ENCODE data around the gene FAM111A. TPM values are rescaled to one million over a fixed set of nuclear protein-coding genes. Genes with fewer than 3 reads are reported as not detected.

Gene FAM111A
- polyA plus RNA-seq, 1 of the 3 experiments (the other 2 are of a cell fraction) = 5.9 TPM

DNA sequence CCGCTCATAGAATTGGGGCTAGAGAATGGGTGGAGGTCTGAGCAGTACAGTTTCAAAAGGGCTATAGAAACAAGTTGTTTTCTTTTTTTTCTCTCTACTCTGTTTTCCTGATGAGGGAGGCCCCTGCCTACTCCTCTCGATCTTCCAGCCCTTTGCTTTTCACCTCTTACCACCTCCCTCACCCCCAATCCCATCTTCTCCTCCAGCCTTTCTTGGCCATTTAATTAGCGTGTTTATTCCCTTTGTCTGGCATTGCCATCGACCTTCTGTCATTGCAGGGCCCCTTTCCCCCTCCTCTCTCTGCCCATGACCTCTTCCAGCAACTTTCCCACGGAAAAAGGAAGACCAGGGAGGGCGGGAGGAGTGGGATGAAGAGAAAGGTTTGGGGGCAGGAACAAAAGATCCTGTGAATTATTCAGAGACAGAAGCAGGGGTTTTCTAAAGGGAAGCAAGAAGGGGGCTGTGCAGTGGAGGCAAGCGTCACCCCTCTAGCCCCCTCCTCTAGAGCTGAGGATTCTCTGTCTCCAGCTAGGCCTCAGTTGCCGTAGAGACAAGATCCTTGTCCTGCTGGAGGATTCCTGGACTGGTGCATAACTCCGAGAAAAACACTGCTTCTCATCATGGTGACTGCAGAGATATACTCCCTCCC, 42.2 kb downstream of the FAM111A start:
- Histone ChIP-seq H3F3A (replicated peaks; ENCODE audit: insufficient read depth) (no peaks in the 10 kb centered on the region), H3K4me1 (ENCODE audit: control insufficient read depth in 1 of 2, insufficient read depth in 2 of 2, low read depth in 1 of 2, low read length in 1 of 2) (no peaks in the 10 kb centered on the region), H3K9me2 (no peaks in the 10 kb centered on the region), H3K79me2 (ENCODE audit: insufficient read depth) (no peaks in the 10 kb centered on the region), H2AFZ (ENCODE audit: low read depth) (no peak overlapping the region), H3K9me3 (no peaks in the 10 kb centered on the region), H3K9ac (no peak overlapping the region), H3K4me3 (ENCODE audit: low read depth in 2 of 2, low read length in 1 of 2) (no peak overlapping the region), H3K36me3 (replicated peaks in 1 of 2; ENCODE audit: control insufficient read depth in 1 of 2, insufficient read depth in 2 of 2, low read length in 1 of 2) (no peaks in the 10 kb centered on the region), H3K27ac (ENCODE audit: low read depth in 2 of 2, low read length in 1 of 2) (no peak overlapping the region), H3K4me2 (no peak overlapping the region), H3K27me3 (ENCODE audit: insufficient read depth) (peaks cover 5% of the 10 kb centered on the region; the same call in 1 of the 2 replicates), H4K20me1 (ENCODE audit: insufficient read depth) (no peaks in the 10 kb centered on the region)
- POLR2A ChIA-PET = no interaction called here
- no peak for DNase-seq
- TF ChIP-seq TEAD4 (IDR thresholded peaks at IDR 0.05; ENCODE audit: borderline replicate concordance, insufficient read depth) (no peak), JUND (IDR thresholded peaks at IDR 0.05) (no peak), PBX3 (IDR thresholded peaks at IDR 0.05) (no peak), TAF1 (IDR thresholded peaks at IDR 0.05; ENCODE audit: borderline replicate concordance, low read depth, low read length) (no peak), USF2 (IDR thresholded peaks at IDR 0.05; ENCODE audit: borderline replicate concordance, low read depth, low read length) (no peak), SIN3A (IDR thresholded peaks at IDR 0.05; ENCODE audit: borderline replicate concordance, low read depth, low read length) (no peak), GATA2 (CRISPR knock-in tag; IDR thresholded peaks at IDR 0.05) (no peak), CTCF (IDR thresholded peaks at IDR 0.05) (no peak), FOSL2 (IDR thresholded peaks at IDR 0.05; ENCODE audit: borderline replicate concordance, low read depth) (no peak), NFIC (IDR thresholded peaks at IDR 0.05; ENCODE audit: borderline replicate concordance) (no peak), MEF2A (IDR thresholded peaks at IDR 0.05; ENCODE audit: borderline replicate concordance, low read depth) (no peak), GABPA (IDR thresholded peaks at IDR 0.05; ENCODE audit: low read depth) (no peak), USF1 (IDR thresholded peaks at IDR 0.05; ENCODE audit: borderline replicate concordance, low read depth) (no peak), RCOR1 (IDR thresholded peaks at IDR 0.05; ENCODE audit: low read length) (no peak), SMC3 (IDR thresholded peaks at IDR 0.05; ENCODE audit: low read depth, low read length) (no peak)
- TF ChIP-seq, protein P1, sequence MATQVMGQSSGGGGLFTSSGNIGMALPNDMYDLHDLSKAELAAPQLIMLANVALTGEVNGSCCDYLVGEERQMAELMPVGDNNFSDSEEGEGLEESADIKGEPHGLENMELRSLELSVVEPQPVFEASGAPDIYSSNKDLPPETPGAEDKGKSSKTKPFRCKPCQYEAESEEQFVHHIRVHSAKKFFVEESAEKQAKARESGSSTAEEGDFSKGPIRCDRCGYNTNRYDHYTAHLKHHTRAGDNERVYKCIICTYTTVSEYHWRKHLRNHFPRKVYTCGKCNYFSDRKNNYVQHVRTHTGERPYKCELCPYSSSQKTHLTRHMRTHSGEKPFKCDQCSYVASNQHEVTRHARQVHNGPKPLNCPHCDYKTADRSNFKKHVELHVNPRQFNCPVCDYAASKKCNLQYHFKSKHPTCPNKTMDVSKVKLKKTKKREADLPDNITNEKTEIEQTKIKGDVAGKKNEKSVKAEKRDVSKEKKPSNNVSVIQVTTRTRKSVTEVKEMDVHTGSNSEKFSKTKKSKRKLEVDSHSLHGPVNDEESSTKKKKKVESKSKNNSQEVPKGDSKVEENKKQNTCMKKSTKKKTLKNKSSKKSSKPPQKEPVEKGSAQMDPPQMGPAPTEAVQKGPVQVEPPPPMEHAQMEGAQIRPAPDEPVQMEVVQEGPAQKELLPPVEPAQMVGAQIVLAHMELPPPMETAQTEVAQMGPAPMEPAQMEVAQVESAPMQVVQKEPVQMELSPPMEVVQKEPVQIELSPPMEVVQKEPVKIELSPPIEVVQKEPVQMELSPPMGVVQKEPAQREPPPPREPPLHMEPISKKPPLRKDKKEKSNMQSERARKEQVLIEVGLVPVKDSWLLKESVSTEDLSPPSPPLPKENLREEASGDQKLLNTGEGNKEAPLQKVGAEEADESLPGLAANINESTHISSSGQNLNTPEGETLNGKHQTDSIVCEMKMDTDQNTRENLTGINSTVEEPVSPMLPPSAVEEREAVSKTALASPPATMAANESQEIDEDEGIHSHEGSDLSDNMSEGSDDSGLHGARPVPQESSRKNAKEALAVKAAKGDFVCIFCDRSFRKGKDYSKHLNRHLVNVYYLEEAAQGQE (IDR thresholded peaks at IDR 0.05; ENCODE audit: low read depth, low read length) = no peak
- 32% methylated on average over 9 of the region's 9 CpGs for WGBS (ENCODE audit: low lambda C conversion rate)
- CTCF ChIA-PET = interaction anchor here (0.9 to 6.2 kb wide), 5 partner anchors 9 to 26 kb away, joined by 3 to 58 read pairs (median 13); partner anchors contain the start of gene DTX4
